HepG2 (cell line): ENCODE measurements around the gene PHB1. TPM values are rescaled to one million over a fixed set of nuclear protein-coding genes. Genes with fewer than 3 reads are reported as not detected.

ENCODE experiments used
- ATAC-seq: fragments of 200-7000 bp; cut with Tn5 transposase; 3 replicates; pipeline ENCODE4 v1.9.1; 2020; ENCODE audit warnings: mild to moderate bottlenecking, moderate library complexity
- BruUV-seq: library from RNA; stranded (reverse); fragments of 400-500 nt; replicated peaks from 2 replicates; lab custom pipeline; 2021; lab: Mats Ljungman, UMichigan
- CTCF ChIA-PET: fragments of 300-600 bp; formaldehyde crosslinking; extraction: SDS; loops from one replicate; lab custom pipeline; 2021; ENCODE audit warnings: low total read pairs, inconsistent platforms, low intra/inter-chr PET ratio; lab: Yijun Ruan, JAX
- POLR2A ChIA-PET: fragments of 350-600 bp; sonication (Branson Sonifier 250); formaldehyde crosslinking; loops from one replicate; lab custom pipeline; 2020; ENCODE audit warnings: antibody characterized with exemption, inconsistent platforms; lab: Yijun Ruan, JAX
- DNase-seq: peaks from one replicate; pipeline ENCODE4 v3.0.0-alpha.2; 2015; ENCODE audit warnings: low spot score
- FAIRE-seq: peaks from 3 replicates; lab custom pipeline; 2011; peaks lifted over from hg19 to GRCh38; lab: Jason Lieb, UNC
- H2AFZ ChIP-seq: one replicate; pipeline ENCODE4 v1.6.1; 2011; ENCODE audit warnings: low read length, inconsistent platforms
- H3K27ac ChIP-seq: fragments of 300-600 bp; 3 replicates; pipeline ENCODE4 v1.8.0; 2011; ENCODE audit warnings: mixed run types, mild to moderate bottlenecking, mixed read lengths, low read length, inconsistent platforms; ENCODE audit not compliant: insufficient read depth; ENCODE audit errors: extremely low read length
- H3K27me3 ChIP-seq, 2 experiments: fragments of 200-600 bp in 1 of 2; 2 replicates in 1 of 2; 3 replicates in 1 of 2; pipeline versions ENCODE4 v1.6.0 to v1.8.0; 2011; ENCODE audit warnings: low read length in 2 of 2, mild to moderate bottlenecking in 2 of 2, moderate library complexity in 2 of 2, inconsistent platforms in 1 of 2; ENCODE audit not compliant: insufficient read depth in 2 of 2, control insufficient read depth in 1 of 2
- H3K36me3 ChIP-seq, 2 experiments: fragments of 200-600 bp in 1 of 2; replicated peaks in 1 of 2; 2 replicates in 1 of 2; 3 replicates in 1 of 2; pipeline versions ENCODE4 v1.5.1 to v1.8.0; 2011; ENCODE audit warnings: low read length in 2 of 2, inconsistent platforms in 1 of 2; ENCODE audit not compliant: insufficient read depth in 2 of 2, control insufficient read depth in 1 of 2
- H3K4me1 ChIP-seq: 2 replicates; pipeline ENCODE4 v1.5.1; 2012; ENCODE audit warnings: low read length, inconsistent platforms; ENCODE audit not compliant: insufficient read depth
- H3K4me2 ChIP-seq: 2 replicates; pipeline ENCODE4 v1.6.0; 2011; ENCODE audit warnings: low read depth, low read length, inconsistent platforms
- H3K4me3 ChIP-seq, 3 experiments: fragments of 200-600 bp in 1 of 3; sonication (generic), shearing (Covaris generic) in 1 of 3; replicated peaks in 1 of 3; 2 replicates each; pipeline ENCODE4 v1.5.1; 2011 to 2016; ENCODE audit warnings: low read length in 3 of 3, inconsistent platforms in 2 of 3, low read depth in 2 of 3, mild to moderate bottlenecking in 2 of 3, control low read depth in 1 of 3, mixed read lengths in 1 of 3; ENCODE audit not compliant: insufficient read depth in 1 of 3
- H3K79me2 ChIP-seq: one replicate; pipeline ENCODE4 v1.6.1; 2011; ENCODE audit warnings: low read length, inconsistent platforms; ENCODE audit not compliant: insufficient read depth
- H3K9ac ChIP-seq: 2 replicates; pipeline ENCODE4 v1.6.0; 2011; ENCODE audit warnings: mild to moderate bottlenecking, low read depth, low read length, inconsistent platforms; ENCODE audit not compliant: insufficient read depth
- H3K9me3 ChIP-seq: 2 replicates; pipeline ENCODE4 v1.5.1; 2012; ENCODE audit warnings: mild to moderate bottlenecking, low read length
- H4K20me1 ChIP-seq: 2 replicates; pipeline ENCODE4 v1.6.0; 2011; ENCODE audit warnings: inconsistent platforms, mild to moderate bottlenecking, low read length, moderate library complexity; ENCODE audit not compliant: insufficient read depth
- HOXD1 ChIP-seq: sonication (generic); formaldehyde crosslinking; IDR thresholded peaks from 2 replicates; pipeline ENCODE4 v1.5.0; 2020; ENCODE audit warnings: missing genetic modification reagents
- MAFK ChIP-seq, 2 experiments: IDR thresholded peaks in 1 of 2; conservative IDR thresholded peaks in 1 of 2; 2 replicates each; pipeline ENCODE4 v1.6.1; 2011; ENCODE audit warnings: improper control_type of control experiment in 2 of 2, low read length in 2 of 2
- MLLT10 ChIP-seq: sonication (generic); formaldehyde crosslinking; IDR thresholded peaks from 2 replicates; pipeline ENCODE4 v1.4.0; 2020; ENCODE audit warnings: missing genetic modification reagents
- MYC ChIP-seq: sonication (generic); formaldehyde crosslinking; IDR thresholded peaks from 2 replicates; pipeline ENCODE4 v1.9.0; 2021; ENCODE audit warnings: missing genetic modification reagents, borderline replicate concordance
- PRMT3 ChIP-seq: sonication (generic); formaldehyde crosslinking; IDR thresholded peaks from 2 replicates; pipeline ENCODE4 v1.8.1; 2022; ENCODE audit warnings: low read depth, mild to moderate bottlenecking, moderate library complexity, missing genetic modification reagents, borderline replicate concordance
- ZNF280B ChIP-seq: sonication (generic); formaldehyde crosslinking; IDR thresholded peaks from 2 replicates; pipeline ENCODE4 v1.5.0; 2020; ENCODE audit warnings: missing genetic modification reagents, mild to moderate bottlenecking, borderline replicate concordance
- ZNF329 ChIP-seq: sonication (generic); formaldehyde crosslinking; IDR thresholded peaks from 2 replicates; pipeline ENCODE4 v1.9.0; 2021; ENCODE audit warnings: low read depth, mild to moderate bottlenecking, missing genetic modification reagents
- WGBS: methylation state at CpG from one replicate; pipeline ENCODE4 v1.1.6; 2017; ENCODE audit warnings: low lambda C conversion rate; 5-methylcytosine and 5-hydroxymethylcytosine counted together
- in situ Hi-C: cut with HindIII; loops from 2 replicates; pipeline ENCODE4 v1.10.0; 2017; ENCODE audit warnings: low pct_unique_long_range_greater_than_20kb; ENCODE audit not compliant: extremely low pct_ligation_motif_present
- intact Hi-C: fragments of 100-400 bp; cut with micrococcal nuclease; formaldehyde crosslinking; loops from one replicate; pipeline ENCODE4 v1.10.0; 2022; ENCODE audit not compliant: unreplicated experiment
- polyA plus RNA-seq, 8 experiments: library from polyadenylated mRNA; depleted of rRNA in 3 of 8; stranded (reverse) in 7 of 8; unstranded in 1 of 8; fragments of >200 nt; fragmentation: Illumina TruSeq in 4 of 8; extraction: Trizol in 4 of 8; gene quantifications; 2 replicates each; pipeline versions ENCODE4 v1.2.1 to v1.2.3, GENCODE V29; 2011 to 2016; ENCODE audit warnings: low read depth in 4 of 8, missing spikeins in 1 of 8, mixed read lengths in 1 of 8; ENCODE audit not compliant: insufficient read depth in 1 of 8
- total RNA-seq, 5 experiments: library from RNA; depleted of rRNA; stranded (reverse); fragments of >200 nt; fragmentation: Illumina TruSeq; extraction: Trizol; gene quantifications; 2 replicates each; pipeline ENCODE4 v1.2.3, GENCODE V29; 2016; ENCODE audit warnings: low read depth in 1 of 5
- TF ChIP-seq, protein P1 (sequence below): sonication (generic); formaldehyde crosslinking; IDR thresholded peaks from 2 replicates; pipeline ENCODE4 v1.8.0; 2022; ENCODE audit warnings: mild to moderate bottlenecking, missing genetic modification reagents, moderate library complexity
- TF ChIP-seq, protein P2 (sequence below): sonication (generic); formaldehyde crosslinking; conservative IDR thresholded peaks from 2 replicates; pipeline ENCODE4 v1.4.0; 2020; ENCODE audit warnings: mild to moderate bottlenecking, missing genetic modification reagents, moderate library complexity

Gene PHB1
- total and polyA plus RNA-seq, 2 of the 13 experiments (the other 11 are each of a cell fraction or from before 2014, with no cell fraction given) = 515 to 688 TPM

DNA sequence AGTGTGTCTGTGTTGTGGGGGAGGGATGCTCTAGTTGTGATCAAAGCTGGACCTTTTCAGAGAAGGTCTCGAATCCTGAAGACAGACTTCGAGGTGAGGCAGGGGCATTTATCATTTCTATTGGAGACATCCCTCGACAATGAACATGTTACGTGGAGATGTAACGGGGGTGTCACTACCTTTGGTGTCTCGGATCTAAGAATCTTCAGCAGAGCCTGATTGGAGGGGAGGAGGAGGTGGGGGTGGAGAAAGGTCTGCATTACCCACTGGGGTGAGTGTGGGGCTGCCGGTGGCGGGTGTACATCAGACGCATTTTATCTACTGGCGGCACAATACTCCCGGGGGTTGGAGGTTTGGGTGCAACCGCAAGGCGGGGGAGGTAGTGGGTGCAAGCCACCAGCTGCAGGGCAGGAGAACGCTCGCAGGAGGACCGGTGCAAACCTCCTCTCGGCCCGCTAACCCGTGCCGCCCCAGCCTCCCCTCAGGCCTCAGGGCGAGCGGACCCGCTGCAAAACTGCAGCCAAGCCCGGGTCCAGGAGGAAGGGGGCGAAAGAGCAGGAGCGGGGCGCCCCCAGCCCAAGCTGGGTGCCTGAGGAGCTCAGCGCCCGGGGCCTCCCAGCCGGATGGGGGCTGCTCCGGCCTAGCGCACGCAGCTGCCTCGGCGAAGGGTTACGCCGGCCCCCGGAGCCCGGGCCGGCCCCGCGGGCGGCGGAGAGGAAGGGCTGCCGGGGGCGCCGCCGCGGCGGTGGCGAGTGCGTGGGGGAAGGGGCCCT, 53.4 kb downstream of the PHB1 start:
- H3K4me1 ChIP-seq = peaks cover 43% of the 10 kb centered on the region
- H4K20me1 ChIP-seq = peaks cover 27% of the 10 kb centered on the region
- H3K36me3 ChIP-seq = no peaks in the 10 kb centered on the region
- CTCF ChIA-PET = no interaction called here
- ATAC-seq (peak; percentile 42), FAIRE-seq (no peak), DNase-seq (peak; percentile 62)
- peak overlapping the region; percentile 91 for H3K27ac ChIP-seq
- BruUV-seq = TSS peak; percentile 58
- intact Hi-C loops = no loop called here
- H3K4me3 ChIP-seq = peak overlapping the region; percentile 96 to 99 (median 99)
- H3K9ac ChIP-seq = peak overlapping the region; percentile 97
- WGBS = 0% methylated on average over 21 of the region's 52 CpGs
- in situ Hi-C loops = no loop called here
- H3K79me2 ChIP-seq = peaks cover 50% of the 10 kb centered on the region
- POLR2A ChIA-PET = interaction anchor here (0.7 to 1.5 kb wide), 2 partner anchors 9 to 26 kb away, joined by 3 to 4 read pairs; no protein-coding TSS in a partner anchor
- H3K9me3 ChIP-seq = no peaks in the 10 kb centered on the region
- peak overlapping the region; percentile 99 for H3K4me2 ChIP-seq
- no peak overlapping the region for H2AFZ ChIP-seq
- no peaks in the 10 kb centered on the region; a peak in 1 of 5 replicates for H3K27me3 ChIP-seq
- 0 out of 2 replicates have a peak, but pooled peaks have one; percentile 43 for TF ChIP-seq ZNF329 (CRISPR knock-in tag)
- TF ChIP-seq MAFK (conservative IDR thresholded peaks at IDR 0.05 in 1 of 2, IDR thresholded peaks at IDR 0.05 in 1 of 2; ENCODE audit: low read length in 2 of 2) = no peak
- TF ChIP-seq PRMT3 (CRISPR knock-in tag) = no peak
- TF ChIP-seq MLLT10 (CRISPR knock-in tag) = no peak
- TF ChIP-seq HOXD1 (CRISPR knock-in tag) = peak; percentile 72; the same call in 1 of the 2 replicates
- TF ChIP-seq, protein P1, sequence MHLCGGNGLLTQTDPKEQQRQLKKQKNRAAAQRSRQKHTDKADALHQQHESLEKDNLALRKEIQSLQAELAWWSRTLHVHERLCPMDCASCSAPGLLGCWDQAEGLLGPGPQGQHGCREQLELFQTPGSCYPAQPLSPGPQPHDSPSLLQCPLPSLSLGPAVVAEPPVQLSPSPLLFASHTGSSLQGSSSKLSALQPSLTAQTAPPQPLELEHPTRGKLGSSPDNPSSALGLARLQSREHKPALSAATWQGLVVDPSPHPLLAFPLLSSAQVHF (CRISPR knock-in tag) = no peak
- peak; percentile 45; the same call in 1 of the 2 replicates for TF ChIP-seq MYC (CRISPR knock-in tag)
- TF ChIP-seq, protein P2, sequence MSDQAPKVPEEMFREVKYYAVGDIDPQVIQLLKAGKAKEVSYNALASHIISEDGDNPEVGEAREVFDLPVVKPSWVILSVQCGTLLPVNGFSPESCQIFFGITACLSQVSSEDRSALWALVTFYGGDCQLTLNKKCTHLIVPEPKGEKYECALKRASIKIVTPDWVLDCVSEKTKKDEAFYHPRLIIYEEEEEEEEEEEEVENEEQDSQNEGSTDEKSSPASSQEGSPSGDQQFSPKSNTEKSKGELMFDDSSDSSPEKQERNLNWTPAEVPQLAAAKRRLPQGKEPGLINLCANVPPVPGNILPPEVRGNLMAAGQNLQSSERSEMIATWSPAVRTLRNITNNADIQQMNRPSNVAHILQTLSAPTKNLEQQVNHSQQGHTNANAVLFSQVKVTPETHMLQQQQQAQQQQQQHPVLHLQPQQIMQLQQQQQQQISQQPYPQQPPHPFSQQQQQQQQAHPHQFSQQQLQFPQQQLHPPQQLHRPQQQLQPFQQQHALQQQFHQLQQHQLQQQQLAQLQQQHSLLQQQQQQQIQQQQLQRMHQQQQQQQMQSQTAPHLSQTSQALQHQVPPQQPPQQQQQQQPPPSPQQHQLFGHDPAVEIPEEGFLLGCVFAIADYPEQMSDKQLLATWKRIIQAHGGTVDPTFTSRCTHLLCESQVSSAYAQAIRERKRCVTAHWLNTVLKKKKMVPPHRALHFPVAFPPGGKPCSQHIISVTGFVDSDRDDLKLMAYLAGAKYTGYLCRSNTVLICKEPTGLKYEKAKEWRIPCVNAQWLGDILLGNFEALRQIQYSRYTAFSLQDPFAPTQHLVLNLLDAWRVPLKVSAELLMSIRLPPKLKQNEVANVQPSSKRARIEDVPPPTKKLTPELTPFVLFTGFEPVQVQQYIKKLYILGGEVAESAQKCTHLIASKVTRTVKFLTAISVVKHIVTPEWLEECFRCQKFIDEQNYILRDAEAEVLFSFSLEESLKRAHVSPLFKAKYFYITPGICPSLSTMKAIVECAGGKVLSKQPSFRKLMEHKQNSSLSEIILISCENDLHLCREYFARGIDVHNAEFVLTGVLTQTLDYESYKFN (CRISPR knock-in tag) = peak; percentile 38; the same call in 1 of the 2 replicates
- TF ChIP-seq ZNF280B (CRISPR knock-in tag) = peak; percentile 67; the same call in 1 of the 2 replicates
